Duodenal mucosa (tissue), 2 donors: ENCODE data around the gene SLC6A11.

Experiments
- H3K27ac ChIP-seq: one replicate; pipeline ENCODE4 v1.7.0; 2013; ENCODE audit warnings: low read depth, low read length
- H3K27me3 ChIP-seq, 2 donors: one replicate each; pipeline ENCODE4 v1.7.0; 2013; ENCODE audit warnings: low read length in 2 of 2, control low read depth in 1 of 2; ENCODE audit not compliant: insufficient read depth in 2 of 2, control insufficient read depth in 1 of 2
- H3K36me3 ChIP-seq, 2 donors: one replicate each; pipeline ENCODE4 v1.7.0; 2013; ENCODE audit warnings: low read length in 2 of 2, control low read depth in 1 of 2; ENCODE audit not compliant: insufficient read depth in 2 of 2, control insufficient read depth in 1 of 2
- H3K4me1 ChIP-seq, 2 donors: one replicate each; pipeline ENCODE4 v1.7.0; 2013; ENCODE audit warnings: low read length in 2 of 2, control low read depth in 1 of 2; ENCODE audit not compliant: insufficient read depth in 2 of 2, control insufficient read depth in 1 of 2
- H3K4me3 ChIP-seq, 2 donors: one replicate each; pipeline ENCODE4 v1.7.0; 2013; ENCODE audit warnings: low read length in 2 of 2, low read depth in 1 of 2
- H3K9ac ChIP-seq, 2 donors: one replicate each; pipeline ENCODE4 v1.7.0; 2013; ENCODE audit warnings: low read length in 2 of 2, low read depth in 1 of 2
- H3K9me3 ChIP-seq, 2 donors: one replicate each; pipeline ENCODE4 v1.7.0; 2013; ENCODE audit warnings: low read length in 2 of 2, control low read depth in 1 of 2; ENCODE audit not compliant: control insufficient read depth in 1 of 2

Gene SLC6A11

GRCh38 chr3:10927551-10927950 is 111.5 kb downstream of the SLC6A11 start:
- Histone ChIP-seq H3K27ac (no peak overlapping the region), H3K27me3 (no peaks in the 10 kb centered on the region), H3K9me3 (no peaks in the 10 kb centered on the region), H3K36me3 (no peaks in the 10 kb centered on the region), H3K4me1 (peaks cover 0 to 4% of the 10 kb centered on the region in 2 donors), H3K4me3 (no peak overlapping the region), H3K9ac (no peak overlapping the region)

- H3K4me1 ChIP-seq = peaks cover 0 to 4% of the 10 kb centered on the region in 2 donors
Measured at GRCh38 chr3:10928407-10928960, 112.5 kb downstream of the SLC6A11 start.

GRCh38 chr3:10928961-10929471 is 113.0 kb downstream of the SLC6A11 start:
- no peaks in the 10 kb centered on the region for H3K27me3 ChIP-seq
- H3K9me3 ChIP-seq = no peaks in the 10 kb centered on the region
- no peak overlapping the region for H3K9ac ChIP-seq
- H3K4me1 ChIP-seq = peaks cover 0 to 4% of the 10 kb centered on the region in 2 donors
- H3K36me3 ChIP-seq = no peaks in the 10 kb centered on the region
- H3K4me3 ChIP-seq = no peak overlapping the region
- no peak overlapping the region for H3K27ac ChIP-seq

More at GRCh38 chr3:10928407-10928960, 112.5 kb downstream of the SLC6A11 start:
- no peaks in the 10 kb centered on the region for H3K27me3 ChIP-seq
- no peaks in the 10 kb centered on the region for H3K9me3 ChIP-seq
- H3K9ac ChIP-seq = no peak overlapping the region
- no peak overlapping the region for H3K4me3 ChIP-seq
- no peaks in the 10 kb centered on the region for H3K36me3 ChIP-seq
- H3K27ac ChIP-seq = no peak overlapping the region

- Histone ChIP-seq H3K27me3 (no peaks in the 10 kb centered on the region), H3K4me3 (no peak overlapping the region), H3K27ac (no peak overlapping the region)
Measured at GRCh38 chr3:10929978-10930665, 114.1 kb downstream of the SLC6A11 start.

GRCh38 chr3:10930666-10931040 is 114.6 kb downstream of the SLC6A11 start:
- Histone ChIP-seq H3K27me3 (no peaks in the 10 kb centered on the region), H3K4me1 (peaks cover 0 to 4% of the 10 kb centered on the region in 2 donors)

More at GRCh38 chr3:10929978-10930665, 114.1 kb downstream of the SLC6A11 start:
- H3K9me3 ChIP-seq = no peaks in the 10 kb centered on the region
- no peaks in the 10 kb centered on the region for H3K36me3 ChIP-seq
- no peak overlapping the region for H3K9ac ChIP-seq
- peaks cover 0 to 4% of the 10 kb centered on the region in 2 donors for H3K4me1 ChIP-seq

GRCh38 chr3:10932596-10932995 is 116.6 kb downstream of the SLC6A11 start:
- Histone ChIP-seq H3K4me1 (no peaks in the 10 kb centered on the region), H3K9me3 (no peaks in the 10 kb centered on the region), H3K9ac (no peak overlapping the region), H3K27me3 (no peaks in the 10 kb centered on the region), H3K4me3 (no peak overlapping the region), H3K27ac (no peak overlapping the region), H3K36me3 (no peaks in the 10 kb centered on the region)

More at GRCh38 chr3:10930666-10931040, 114.6 kb downstream of the SLC6A11 start:
- Histone ChIP-seq H3K36me3 (no peaks in the 10 kb centered on the region), H3K9me3 (no peaks in the 10 kb centered on the region), H3K27ac (no peak overlapping the region), H3K4me3 (no peak overlapping the region), H3K9ac (no peak overlapping the region)

- H3K27ac ChIP-seq = no peak overlapping the region
- no peaks in the 10 kb centered on the region for H3K36me3 ChIP-seq
- H3K27me3 ChIP-seq = no peaks in the 10 kb centered on the region
- H3K9ac ChIP-seq = no peak overlapping the region
- H3K4me3 ChIP-seq = no peak overlapping the region
- H3K9me3 ChIP-seq = no peaks in the 10 kb centered on the region
- H3K4me1 ChIP-seq = no peaks in the 10 kb centered on the region
Measured at GRCh38 chr3:10933021-10933420, 117.0 kb downstream of the SLC6A11 start.

- no peak overlapping the region for H3K27ac ChIP-seq
- no peaks in the 10 kb centered on the region for H3K4me1 ChIP-seq
Measured at GRCh38 chr3:10933470-10933804, 117.4 kb downstream of the SLC6A11 start.

GRCh38 chr3:10933805-10934481 is 117.9 kb downstream of the SLC6A11 start:
- H3K4me3 ChIP-seq = no peak overlapping the region
- no peaks in the 10 kb centered on the region for H3K36me3 ChIP-seq
- no peaks in the 10 kb centered on the region for H3K9me3 ChIP-seq
- no peak overlapping the region for H3K27ac ChIP-seq
- no peaks in the 10 kb centered on the region for H3K27me3 ChIP-seq
- no peak overlapping the region for H3K9ac ChIP-seq
- no peaks in the 10 kb centered on the region for H3K4me1 ChIP-seq

More at GRCh38 chr3:10933470-10933804, 117.4 kb downstream of the SLC6A11 start:
- no peaks in the 10 kb centered on the region for H3K27me3 ChIP-seq
- no peak overlapping the region for H3K9ac ChIP-seq
- H3K36me3 ChIP-seq = no peaks in the 10 kb centered on the region
- no peak overlapping the region for H3K4me3 ChIP-seq
- no peaks in the 10 kb centered on the region for H3K9me3 ChIP-seq

- Histone ChIP-seq H3K4me1 (no peaks in the 10 kb centered on the region), H3K9me3 (no peaks in the 10 kb centered on the region), H3K27me3 (no peaks in the 10 kb centered on the region), H3K4me3 (no peak overlapping the region), H3K9ac (no peak overlapping the region), H3K36me3 (no peaks in the 10 kb centered on the region), H3K27ac (no peak overlapping the region)
Measured at GRCh38 chr3:10935028-10935427, 119.0 kb downstream of the SLC6A11 start.
